Cardiac septum (tissue), 1 donor: ENCODE measurements around the gene PDE6A. TPM values are rescaled to one million over a fixed set of nuclear protein-coding genes. Genes with fewer than 3 reads are reported as not detected.

ENCODE experiments used
- total RNA-seq: library from RNA; stranded (reverse); fragmentation: NEBNext Ultra II Directional; extraction: Animal tissue kit (Norgen Biotek cat#: 25700); gene quantifications from one replicate; pipeline ENCODE4 v1.2.1, GENCODE V29; 2021
- donor health status: DM: no; HTN: no; CAD: no.

Gene PDE6A
- total RNA-seq, 1 donor from 2014 or later, result 0.13 TPM

Other genes with a start within 250 kb of the PDE6A start
- 18.9 TPM for gene PPARGC1B, start 214.5 kb downstream of the PDE6A start, total RNA-seq
- gene SLC26A2, start 16.0 kb upstream of the PDE6A start, total RNA-seq, result 5.8 TPM
- gene TIGD6, start 55.9 kb upstream of the PDE6A start, total RNA-seq, result 2.7 TPM
- 17.6 TPM for gene HMGXB3, start 55.9 kb upstream of the PDE6A start, total RNA-seq
- gene CSF1R, start 141.8 kb upstream of the PDE6A start, total RNA-seq, result 11.9 TPM
- gene PDGFRB, start 211.1 kb upstream of the PDE6A start, total RNA-seq, result 54.6 TPM
- 0.16 TPM for gene CDX1, start 222.0 kb upstream of the PDE6A start, total RNA-seq
- gene SLC6A7, start 245.3 kb upstream of the PDE6A start, total RNA-seq, result not detected